Measurements from ENCODE around the gene CGREF1.

DNA sequence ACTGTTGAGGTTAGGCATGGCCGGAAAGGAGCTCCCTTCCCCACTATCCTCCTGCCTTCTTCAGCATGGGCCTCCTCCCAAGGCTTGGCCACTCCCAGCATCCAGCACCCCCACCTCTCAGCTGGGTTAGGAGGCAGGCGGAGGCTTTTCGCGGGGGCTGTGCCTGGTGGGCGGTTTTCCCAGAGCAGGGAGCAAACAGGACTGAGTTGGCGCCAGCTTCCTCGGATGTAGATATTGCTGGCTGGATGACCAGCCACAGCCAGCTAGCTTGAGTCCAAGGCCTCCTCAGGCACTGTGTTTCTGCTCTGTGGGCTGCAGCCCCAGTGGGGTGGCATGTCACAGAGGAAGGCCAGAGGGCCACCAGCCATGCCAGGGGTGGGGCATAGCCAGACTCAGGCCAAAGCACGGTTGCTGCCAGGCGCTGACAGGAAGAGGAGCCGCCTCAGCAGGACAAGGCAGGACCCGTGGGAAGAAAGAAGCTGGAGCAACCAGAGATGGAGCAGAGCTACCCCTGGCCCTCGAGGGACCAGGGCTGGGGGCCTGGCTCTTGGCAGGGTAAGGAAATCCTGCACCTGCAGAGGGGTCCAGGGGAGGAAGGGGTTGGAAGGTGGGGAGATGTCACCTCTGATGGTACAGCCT, 30.0 kb upstream of the CGREF1 start, which contains the start of gene TCF23:
- TF ChIP-seq, protein P1, sequence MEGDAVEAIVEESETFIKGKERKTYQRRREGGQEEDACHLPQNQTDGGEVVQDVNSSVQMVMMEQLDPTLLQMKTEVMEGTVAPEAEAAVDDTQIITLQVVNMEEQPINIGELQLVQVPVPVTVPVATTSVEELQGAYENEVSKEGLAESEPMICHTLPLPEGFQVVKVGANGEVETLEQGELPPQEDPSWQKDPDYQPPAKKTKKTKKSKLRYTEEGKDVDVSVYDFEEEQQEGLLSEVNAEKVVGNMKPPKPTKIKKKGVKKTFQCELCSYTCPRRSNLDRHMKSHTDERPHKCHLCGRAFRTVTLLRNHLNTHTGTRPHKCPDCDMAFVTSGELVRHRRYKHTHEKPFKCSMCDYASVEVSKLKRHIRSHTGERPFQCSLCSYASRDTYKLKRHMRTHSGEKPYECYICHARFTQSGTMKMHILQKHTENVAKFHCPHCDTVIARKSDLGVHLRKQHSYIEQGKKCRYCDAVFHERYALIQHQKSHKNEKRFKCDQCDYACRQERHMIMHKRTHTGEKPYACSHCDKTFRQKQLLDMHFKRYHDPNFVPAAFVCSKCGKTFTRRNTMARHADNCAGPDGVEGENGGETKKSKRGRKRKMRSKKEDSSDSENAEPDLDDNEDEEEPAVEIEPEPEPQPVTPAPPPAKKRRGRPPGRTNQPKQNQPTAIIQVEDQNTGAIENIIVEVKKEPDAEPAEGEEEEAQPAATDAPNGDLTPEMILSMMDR (IDR thresholded peaks at IDR 0.05) = no peak
- TF ChIP-seq EZH2 (IDR thresholded peaks at IDR 0.05; ENCODE audit: borderline replicate concordance, insufficient read depth, low read depth, low read length, poor library complexity, severe bottlenecking) = no peak
